Activated B cell treated with CpG ODN at 0.5 μM for 24 hours (primary cell): ENCODE data around the gene HNRNPA1. TPM values are rescaled to one million over a fixed set of nuclear protein-coding genes. Genes with fewer than 3 reads are reported as not detected.

Source experiments
- ATAC-seq: fragments of 200-7000 bp; cut with Tn5 transposase; one replicate; pipeline ENCODE4 v1.10.0; 2021; ENCODE audit warnings: low read depth, mild to moderate bottlenecking, moderate library complexity
- CTCF ChIA-PET: fragments of 350-600 bp; sonication (Branson Sonifier 250); formaldehyde crosslinking; loops from one replicate; lab custom pipeline; 2021; ENCODE audit warnings: antibody characterized with exemption; lab: Charles Lee
- POLR2A ChIA-PET: fragments of 350-600 bp; sonication (Branson Sonifier 250); formaldehyde crosslinking; loops from one replicate; lab custom pipeline; 2021; ENCODE audit warnings: antibody characterized with exemption; lab: Charles Lee
- DNase-seq: peaks from one replicate; pipeline ENCODE4 v3.0.0; 2022
- H3K27ac Mint-ChIP-seq: one replicate; pipeline ENCODE4 v1.8.0; 2020; ENCODE audit warnings: mixed read lengths
- H3K27me3 Mint-ChIP-seq: one replicate; pipeline ENCODE4 v1.8.0; 2021; ENCODE audit warnings: mixed read lengths
- H3K36me3 Mint-ChIP-seq: one replicate; pipeline ENCODE4 v1.8.0; 2021; ENCODE audit warnings: low read depth, mixed read lengths
- H3K4me1 Mint-ChIP-seq: one replicate; pipeline ENCODE4 v1.8.0; 2021; ENCODE audit warnings: mixed read lengths
- H3K4me3 Mint-ChIP-seq: one replicate; pipeline ENCODE4 v1.8.0; 2020; ENCODE audit warnings: mild to moderate bottlenecking, mixed read lengths
- H3K9me3 Mint-ChIP-seq: one replicate; pipeline ENCODE4 v1.8.0; 2020; ENCODE audit warnings: mixed read lengths
- intact Hi-C: fragments of 100-400 bp; cut with micrococcal nuclease; formaldehyde crosslinking; loops from one replicate; pipeline ENCODE4 v1.15.1; 2024
- total RNA-seq: library from RNA; stranded (reverse); gene quantifications from 2 replicates; pipeline ENCODE4 v1.2.3, GENCODE V29; 2022
- TF ChIP-seq, protein P1 (sequence below): fragments of 200-600 bp; IDR thresholded peaks from one replicate; pipeline ENCODE4 v1.8.0; 2022; ENCODE audit warnings: antibody characterized with exemption, mild to moderate bottlenecking

The HNRNPA1 gene
- total RNA-seq, 1 donor from 2014 or later, result 1,995 TPM

DNA sequence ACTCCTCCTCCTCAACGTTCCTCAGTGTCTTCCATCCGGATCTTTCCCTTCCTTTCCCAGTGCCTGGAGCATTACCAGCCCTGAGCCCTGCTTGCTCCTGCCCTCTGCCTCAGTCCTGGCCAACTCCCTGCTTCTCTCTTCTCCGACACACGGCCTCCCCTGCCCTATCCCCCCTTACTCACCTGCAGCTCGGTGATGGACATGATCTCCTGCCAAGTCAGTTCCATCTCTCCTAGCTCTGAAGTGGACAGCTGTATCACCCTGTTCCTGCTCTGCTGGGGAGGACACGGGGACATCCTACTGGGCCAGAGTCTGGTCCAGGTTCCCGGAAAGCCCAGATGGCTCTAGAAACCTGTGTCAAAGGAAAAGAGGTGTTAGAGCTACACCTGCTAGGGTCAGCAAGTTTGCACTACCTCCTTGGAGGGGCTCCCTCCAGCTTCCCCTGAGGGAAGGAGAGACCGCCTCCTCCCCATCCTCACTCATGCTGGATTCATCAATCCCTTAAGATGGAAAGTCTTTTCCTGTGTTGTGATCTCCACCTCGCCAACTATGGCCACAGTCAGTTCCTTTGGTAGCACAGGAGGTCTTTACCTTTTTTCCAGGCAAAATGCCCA lies 14.5 kb downstream of the HNRNPA1 start:
- DNase-seq, result no peak
- intact Hi-C loops, result loop anchor here (1.0 kb wide), 2 partner anchors 29 to 73 kb away; no protein-coding TSS in a partner anchor
- H3K9me3 Mint-ChIP-seq, result no peaks in the 10 kb centered on the region
- no peak overlapping the region for H3K4me3 Mint-ChIP-seq
- H3K36me3 Mint-ChIP-seq, result peaks cover 2% of the 10 kb centered on the region
- TF ChIP-seq, protein P1, sequence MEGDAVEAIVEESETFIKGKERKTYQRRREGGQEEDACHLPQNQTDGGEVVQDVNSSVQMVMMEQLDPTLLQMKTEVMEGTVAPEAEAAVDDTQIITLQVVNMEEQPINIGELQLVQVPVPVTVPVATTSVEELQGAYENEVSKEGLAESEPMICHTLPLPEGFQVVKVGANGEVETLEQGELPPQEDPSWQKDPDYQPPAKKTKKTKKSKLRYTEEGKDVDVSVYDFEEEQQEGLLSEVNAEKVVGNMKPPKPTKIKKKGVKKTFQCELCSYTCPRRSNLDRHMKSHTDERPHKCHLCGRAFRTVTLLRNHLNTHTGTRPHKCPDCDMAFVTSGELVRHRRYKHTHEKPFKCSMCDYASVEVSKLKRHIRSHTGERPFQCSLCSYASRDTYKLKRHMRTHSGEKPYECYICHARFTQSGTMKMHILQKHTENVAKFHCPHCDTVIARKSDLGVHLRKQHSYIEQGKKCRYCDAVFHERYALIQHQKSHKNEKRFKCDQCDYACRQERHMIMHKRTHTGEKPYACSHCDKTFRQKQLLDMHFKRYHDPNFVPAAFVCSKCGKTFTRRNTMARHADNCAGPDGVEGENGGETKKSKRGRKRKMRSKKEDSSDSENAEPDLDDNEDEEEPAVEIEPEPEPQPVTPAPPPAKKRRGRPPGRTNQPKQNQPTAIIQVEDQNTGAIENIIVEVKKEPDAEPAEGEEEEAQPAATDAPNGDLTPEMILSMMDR, result no peak
- POLR2A ChIA-PET, result interaction anchor here (1.8 to 6.3 kb wide), 3 partner anchors 8 to 30 kb away, joined by 6 to 54 read pairs (median 13); partner anchors contain the start of genes CBX5, COPZ1 and HNRNPA1
- CTCF ChIA-PET, result interaction anchor here (0.9 to 2.2 kb wide), 5 partner anchors 12 to 58 kb away, joined by 4 to 7 read pairs (median 5); partner anchors contain the start of gene COPZ1
- no peak overlapping the region for H3K27ac Mint-ChIP-seq
- peaks cover 19% of the 10 kb centered on the region for H3K27me3 Mint-ChIP-seq
- no peak for ATAC-seq
- H3K4me1 Mint-ChIP-seq, result peaks cover 10% of the 10 kb centered on the region

GRCh38 chr12:54296393-54297099 lies 16.0 kb downstream of the HNRNPA1 start:
- TF ChIP-seq, protein P1, result no peak
- ChIA-PET POLR2A (interaction anchor here (1.1 to 1.8 kb wide), 2 partner anchors 10 to 16 kb away, joined by 6 to 9 read pairs; partner anchors contain the start of gene HNRNPA1), CTCF (interaction anchor here (1.0 to 1.9 kb wide), 3 partner anchors 10 to 96 kb away, joined by 3 to 4 read pairs (median 3); partner anchors contain the start of gene COPZ1)
- Mint-ChIP-seq H3K9me3 (no peaks in the 10 kb centered on the region), H3K27ac (no peak overlapping the region), H3K27me3 (peaks cover 31% of the 10 kb centered on the region), H3K4me1 (peaks cover 22% of the 10 kb centered on the region), H3K36me3 (no peaks in the 10 kb centered on the region), H3K4me3 (no peak overlapping the region)
- DNase-seq (no peak), ATAC-seq (no peak)
- intact Hi-C loops, result no loop called here

DNA sequence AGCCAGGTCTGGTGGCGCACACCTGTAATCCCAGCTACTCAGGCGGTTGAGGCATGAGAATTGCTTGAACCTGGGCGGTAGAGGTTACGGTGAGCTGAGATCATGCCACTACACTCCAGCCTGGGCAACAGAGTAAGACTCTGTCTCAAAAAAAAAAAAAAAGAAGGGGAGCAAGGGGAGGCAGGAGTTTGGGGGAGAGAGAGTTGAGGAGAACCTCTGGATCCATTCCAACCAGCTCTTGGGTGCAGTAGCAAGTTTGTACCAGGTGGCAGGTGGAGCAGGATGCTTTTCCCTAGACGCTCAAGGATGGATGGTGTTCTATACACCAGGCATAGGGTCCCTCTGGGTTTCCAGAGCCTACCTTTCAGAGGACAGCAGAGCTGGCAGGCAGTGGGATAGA lies 18.4 kb downstream of the HNRNPA1 start:
- TF ChIP-seq, protein P1, result no peak

GRCh38 chr12:54299515-54300224 lies 19.1 kb downstream of the HNRNPA1 start:
- intact Hi-C loops, result no loop called here
- Mint-ChIP-seq H3K4me3 (no peak overlapping the region), H3K27me3 (peaks cover 47% of the 10 kb centered on the region), H3K27ac (no peak overlapping the region), H3K9me3 (no peaks in the 10 kb centered on the region), H3K36me3 (no peaks in the 10 kb centered on the region), H3K4me1 (peaks cover 37% of the 10 kb centered on the region)
- TF ChIP-seq, protein P1, result no peak
- ATAC-seq (no peak), DNase-seq (no peak)
- ChIA-PET POLR2A (interaction anchor here (1.0 to 1.9 kb wide), 4 partner anchors 11 to 20 kb away, joined by 3 to 12 read pairs (median 4); partner anchors contain the start of genes CBX5 and HNRNPA1), CTCF (interaction anchor here (0.7 to 1.7 kb wide), 3 partner anchors 25 to 69 kb away, joined by 3 to 6 read pairs (median 4); partner anchors contain the start of gene COPZ1)

More for the DNA sequence above, 18.4 kb downstream of the HNRNPA1 start:
- POLR2A ChIA-PET, result interaction anchor here (1.7 to 1.9 kb wide), 2 partner anchors 14 to 19 kb away, joined by 4 to 12 read pairs; partner anchors contain the start of genes CBX5 and HNRNPA1
- Mint-ChIP-seq H3K4me3 (no peak overlapping the region), H3K36me3 (no peaks in the 10 kb centered on the region), H3K9me3 (no peaks in the 10 kb centered on the region), H3K4me1 (peaks cover 29% of the 10 kb centered on the region), H3K27me3 (peaks cover 45% of the 10 kb centered on the region), H3K27ac (no peak overlapping the region)
- DNase-seq (no peak), ATAC-seq (no peak)
- intact Hi-C loops, result no loop called here
- CTCF ChIA-PET, result interaction anchor here (1.3 to 1.7 kb wide), 3 partner anchors 8 to 69 kb away, joined by 3 to 6 read pairs (median 3); partner anchors contain the start of gene COPZ1
